NCI-H1436 (cell line): ENCODE measurements around the gene TTC12.

Experiments
- DNase-seq: peaks from one replicate; lab custom pipeline; 2025; lab: John Stamatoyannopoulos, UW

The TTC12 gene

GRCh38 chr11:113329725-113330124 lies 15.3 kb downstream of the TTC12 start:
- DNase-seq, result no peak

- no peak for DNase-seq
Measured at GRCh38 chr11:113331441-113331840, 17.1 kb downstream of the TTC12 start.

- DNase-seq, result no peak
Measured at GRCh38 chr11:113332023-113332422, 17.6 kb downstream of the TTC12 start.

DNA sequence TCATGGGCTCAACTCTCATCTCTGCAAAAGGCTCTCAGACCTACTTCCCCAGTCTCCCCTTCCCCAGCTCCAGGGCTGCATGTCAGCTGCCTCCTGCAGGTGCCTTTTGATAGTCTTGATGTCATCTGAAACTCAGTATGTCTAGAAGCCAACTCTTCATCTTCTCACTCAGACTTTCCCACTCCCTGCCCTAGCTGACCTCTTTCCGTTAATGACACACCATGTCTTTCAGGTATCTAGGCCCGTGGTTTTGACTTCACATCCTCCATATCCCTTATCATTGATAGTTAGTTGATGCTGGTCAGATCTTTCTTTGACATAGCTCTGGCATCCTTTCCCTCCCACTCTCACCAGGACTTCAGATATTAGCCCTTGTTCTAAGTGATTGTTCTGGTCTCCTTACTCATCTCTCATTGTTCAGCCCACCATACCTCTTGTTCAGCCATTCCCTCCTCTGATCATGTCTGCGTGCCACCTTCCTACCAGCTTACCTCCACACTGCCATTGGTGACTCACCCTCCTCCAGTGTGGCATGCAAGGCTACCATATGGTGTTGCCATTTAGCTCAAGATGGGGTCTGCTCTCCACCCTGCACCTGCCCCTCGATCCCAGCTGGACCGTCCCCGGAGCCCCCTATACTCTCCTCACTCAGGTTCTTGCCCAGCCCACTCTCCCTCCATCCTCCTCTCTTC lies 18.4 kb downstream of the TTC12 start:
- DNase-seq, result no peak

- no peak for DNase-seq
Measured at GRCh38 chr11:113334183-113334582, 19.8 kb downstream of the TTC12 start.

GRCh38 chr11:113338730-113339129 lies 24.3 kb downstream of the TTC12 start:
- DNase-seq, result no peak

- no peak for DNase-seq
Measured at GRCh38 chr11:113339929-113340589, 25.7 kb downstream of the TTC12 start.

DNA sequence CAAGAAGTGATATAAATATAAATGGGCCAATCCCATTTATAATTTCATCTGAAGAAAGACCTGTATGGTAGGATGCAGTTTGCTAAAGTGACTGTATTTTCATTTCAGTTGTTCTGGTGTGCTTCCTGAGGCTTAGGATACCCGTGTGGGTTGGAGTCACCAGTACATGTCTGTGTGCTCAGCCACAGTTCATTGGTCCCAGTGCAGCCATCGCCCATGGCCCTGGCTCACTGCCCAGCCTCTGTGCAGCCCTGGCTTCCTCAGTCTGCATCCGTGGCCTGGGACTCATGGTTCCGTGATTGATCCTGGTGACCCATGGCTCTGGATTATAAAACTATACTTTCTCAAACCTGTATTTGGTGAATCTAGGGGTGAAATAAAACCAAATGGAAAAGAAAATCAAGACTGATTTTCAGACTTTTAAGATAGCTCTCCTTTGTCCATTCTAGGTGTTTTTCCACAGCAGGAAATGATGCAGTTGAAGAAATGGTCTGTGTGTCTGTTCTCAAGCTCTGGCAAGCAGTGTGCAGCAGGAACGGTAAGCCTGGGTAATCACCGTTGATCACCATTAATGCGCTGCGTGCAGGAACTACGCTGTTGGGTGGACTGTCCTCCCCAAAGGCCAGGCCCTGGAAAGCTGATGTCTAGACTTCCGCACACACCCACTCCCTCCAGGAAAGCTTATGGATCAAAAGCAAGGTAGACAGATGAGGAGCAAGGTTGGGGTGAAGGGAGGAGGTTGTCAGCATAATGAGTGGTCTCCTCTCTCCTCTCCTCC lies 27.2 kb downstream of the TTC12 start:
- no peak for DNase-seq

GRCh38 chr11:113345978-113346377 lies 31.6 kb downstream of the TTC12 start:
- no peak for DNase-seq

GRCh38 chr11:113349528-113349927 lies 35.1 kb downstream of the TTC12 start:
- DNase-seq, result no peak

DNA sequence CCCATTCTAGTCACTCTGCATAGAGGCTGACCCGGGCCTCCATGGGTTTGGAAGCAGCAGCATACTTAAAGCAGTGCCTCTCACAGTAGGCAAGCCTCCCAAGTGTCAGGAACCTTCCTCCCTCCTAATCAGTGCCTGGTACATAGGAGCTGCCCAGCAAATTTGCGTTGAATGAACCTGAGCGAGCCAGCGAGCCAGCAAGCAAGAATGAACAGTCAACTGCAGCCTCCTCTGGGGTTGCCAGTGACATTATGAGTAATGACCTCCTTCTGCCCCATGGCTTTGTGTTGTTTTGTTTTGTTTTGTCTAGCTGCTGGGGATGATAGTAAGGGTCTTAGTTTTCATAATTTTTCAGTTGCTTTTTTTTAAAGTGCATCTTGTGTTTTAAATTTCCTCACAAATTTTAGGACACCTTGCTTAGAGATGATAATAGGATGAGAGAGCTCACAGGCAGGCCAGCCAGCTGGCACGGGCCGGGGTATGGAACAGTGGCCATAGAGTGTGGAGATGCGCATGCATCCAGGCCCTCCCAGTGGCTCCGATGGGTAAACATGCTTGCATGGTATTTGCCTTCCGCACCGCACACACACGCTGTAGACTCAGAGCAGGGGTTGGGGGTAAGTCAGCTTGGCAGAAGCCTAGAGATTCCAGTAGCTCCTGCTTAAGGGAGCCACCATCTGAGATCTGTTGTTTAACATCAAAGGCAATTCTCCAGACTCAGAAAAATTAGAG lies 36.1 kb downstream of the TTC12 start:
- DNase-seq, result no peak

GRCh38 chr11:113351068-113351450 lies 36.7 kb downstream of the TTC12 start:
- no peak for DNase-seq

- DNase-seq, result no peak
Measured at GRCh38 chr11:113351480-113351879, 37.1 kb downstream of the TTC12 start.

GRCh38 chr11:113356203-113356602 lies 41.8 kb downstream of the TTC12 start:
- no peak for DNase-seq

- no peak for DNase-seq
Measured at GRCh38 chr11:113363406-113363805, 49.0 kb downstream of the TTC12 start.

DNA sequence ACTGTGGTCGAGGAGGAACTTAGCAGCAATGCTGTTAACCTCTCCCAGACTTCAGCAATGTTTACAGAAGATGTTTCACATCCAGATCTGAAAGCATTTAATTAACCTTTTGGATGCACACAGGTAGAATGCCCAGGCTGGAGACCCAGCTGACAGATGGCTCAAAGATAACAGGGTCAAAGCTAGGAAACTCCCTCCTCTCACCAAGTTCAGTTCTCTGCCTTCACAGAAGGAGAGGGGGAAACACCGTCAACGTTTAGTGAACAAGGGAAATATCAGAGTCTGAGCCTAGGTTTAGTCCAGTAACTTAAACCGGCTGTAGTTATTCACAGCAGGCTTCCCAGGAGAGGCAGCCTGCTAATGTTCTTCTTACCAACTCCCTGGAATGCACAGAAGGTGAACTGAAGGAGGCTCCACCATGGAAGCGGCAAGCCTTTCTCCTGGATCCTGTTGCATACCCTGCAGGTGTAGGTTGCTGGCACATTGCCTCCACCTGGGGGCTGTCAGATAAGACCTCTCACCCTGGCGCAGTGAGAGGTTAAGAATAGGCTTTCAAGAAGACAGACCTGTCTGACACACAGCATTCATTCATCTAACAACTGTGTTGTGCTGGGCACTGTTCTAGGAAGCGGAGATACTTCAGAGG lies 49.7 kb downstream of the TTC12 start:
- DNase-seq, result no peak

GRCh38 chr11:113365895-113366294 lies 51.5 kb downstream of the TTC12 start:
- DNase-seq, result no peak

GRCh38 chr11:113369411-113369810 lies 55.0 kb downstream of the TTC12 start:
- no peak for DNase-seq

GRCh38 chr11:113370634-113371033 lies 56.3 kb downstream of the TTC12 start:
- no peak for DNase-seq

DNA sequence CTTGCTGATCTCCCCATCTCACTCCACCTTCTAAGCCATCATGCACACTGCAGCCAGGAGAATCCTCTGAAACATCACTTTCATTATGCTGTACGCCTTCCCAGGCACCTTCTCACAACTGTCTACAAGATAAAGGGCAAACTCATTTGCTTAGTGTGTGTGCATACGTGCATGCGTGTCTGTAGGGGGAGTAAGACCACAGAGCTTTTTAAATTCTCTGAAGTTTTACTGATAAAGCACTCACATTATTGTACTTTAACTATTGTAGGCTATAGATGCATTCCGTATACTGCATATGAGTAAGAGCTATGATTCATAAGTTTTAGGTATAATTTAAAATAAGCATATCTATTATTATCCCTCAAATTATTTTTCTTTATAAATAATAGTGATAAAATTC lies 57.9 kb downstream of the TTC12 start:
- DNase-seq, result no peak

DNA sequence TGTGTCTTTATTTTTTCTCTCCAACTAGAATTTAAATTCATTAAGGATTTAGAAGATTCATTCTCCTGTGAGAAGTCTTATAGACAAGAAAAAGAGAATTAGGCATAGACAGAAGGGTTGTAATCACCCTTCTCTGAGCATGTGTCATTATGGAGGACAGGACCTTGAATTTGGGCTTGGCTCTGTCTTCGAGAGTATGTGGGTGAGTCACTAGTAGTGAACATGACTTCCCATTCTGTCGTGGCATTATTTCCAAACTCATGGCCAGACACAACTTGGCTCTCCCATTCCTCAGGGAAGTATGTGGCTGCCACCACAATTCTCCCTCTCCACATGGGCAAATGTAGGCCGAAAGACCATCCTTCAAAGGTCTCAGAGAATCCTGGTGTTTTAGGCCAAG lies 58.9 kb downstream of the TTC12 start:
- no peak for DNase-seq

- no peak for DNase-seq
Measured at GRCh38 chr11:113373981-113374560, 59.7 kb downstream of the TTC12 start.
